ENCODE measurements around the gene SPTAN1. TPM values are rescaled to one million over a fixed set of nuclear protein-coding genes. Genes with fewer than 3 reads are reported as not detected.

The SPTAN1 gene
- total and polyA plus RNA-seq, 4 donors = 70.0 to 438 (median 237) TPM

DNA sequence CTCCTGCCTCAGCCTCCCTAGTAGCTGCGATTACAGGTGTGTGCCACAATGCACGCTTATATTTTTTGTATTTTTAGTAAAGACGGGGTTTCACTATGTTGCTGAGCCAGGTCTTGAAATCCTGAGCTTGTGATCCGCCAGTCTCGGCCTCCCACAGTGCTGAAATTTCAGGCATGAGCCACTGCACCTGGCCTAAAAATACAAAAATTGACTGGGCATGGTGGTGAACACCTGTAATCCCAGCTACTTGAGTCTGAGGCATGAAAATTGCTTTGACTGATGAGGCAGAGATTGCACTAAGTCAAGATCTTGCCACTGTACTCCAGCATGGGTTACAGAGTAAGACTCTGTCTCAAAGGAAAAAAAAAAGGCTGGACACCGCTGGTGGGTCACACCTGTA is 117.4 kb downstream of the SPTAN1 start:
- no peaks in the 10 kb centered on the region for H3K4me1 ChIP-seq (ENCODE audit: control insufficient read depth in 5 of 5, insufficient read depth in 5 of 5, low read length in 5 of 5)
- H3K27ac ChIP-seq (ENCODE audit: low read depth in 1 of 2, low read length in 1 of 2) = no peak overlapping the region
- no peak overlapping the region for H3K4me3 ChIP-seq
- ATAC-seq (ENCODE audit: insufficient read depth, low FRiP score) = no peak
- H3K27me3 ChIP-seq (ENCODE audit: control insufficient read depth in 3 of 3, insufficient read depth in 3 of 3, low read length in 2 of 3) = no peaks in the 10 kb centered on the region
- no peak overlapping the region for H3K9ac ChIP-seq (ENCODE audit: insufficient read depth in 1 of 2, low read length in 2 of 2)
- H3K9me3 ChIP-seq (ENCODE audit: control insufficient read depth in 4 of 4, insufficient read depth in 3 of 4, low read length in 3 of 4) = no peaks in the 10 kb centered on the region
- no peak for DNase-seq
- no peaks in the 10 kb centered on the region for H3K36me3 ChIP-seq (ENCODE audit: control insufficient read depth in 4 of 4, insufficient read depth in 4 of 4, low read length in 4 of 4)
- TF ChIP-seq, protein P1, sequence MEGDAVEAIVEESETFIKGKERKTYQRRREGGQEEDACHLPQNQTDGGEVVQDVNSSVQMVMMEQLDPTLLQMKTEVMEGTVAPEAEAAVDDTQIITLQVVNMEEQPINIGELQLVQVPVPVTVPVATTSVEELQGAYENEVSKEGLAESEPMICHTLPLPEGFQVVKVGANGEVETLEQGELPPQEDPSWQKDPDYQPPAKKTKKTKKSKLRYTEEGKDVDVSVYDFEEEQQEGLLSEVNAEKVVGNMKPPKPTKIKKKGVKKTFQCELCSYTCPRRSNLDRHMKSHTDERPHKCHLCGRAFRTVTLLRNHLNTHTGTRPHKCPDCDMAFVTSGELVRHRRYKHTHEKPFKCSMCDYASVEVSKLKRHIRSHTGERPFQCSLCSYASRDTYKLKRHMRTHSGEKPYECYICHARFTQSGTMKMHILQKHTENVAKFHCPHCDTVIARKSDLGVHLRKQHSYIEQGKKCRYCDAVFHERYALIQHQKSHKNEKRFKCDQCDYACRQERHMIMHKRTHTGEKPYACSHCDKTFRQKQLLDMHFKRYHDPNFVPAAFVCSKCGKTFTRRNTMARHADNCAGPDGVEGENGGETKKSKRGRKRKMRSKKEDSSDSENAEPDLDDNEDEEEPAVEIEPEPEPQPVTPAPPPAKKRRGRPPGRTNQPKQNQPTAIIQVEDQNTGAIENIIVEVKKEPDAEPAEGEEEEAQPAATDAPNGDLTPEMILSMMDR (IDR thresholded peaks at IDR 0.05; ENCODE audit: control extremely low read depth, extremely low read depth) = no peak
- 96 to 97% methylated on average over 6 of the region's 6 CpGs for WGBS, 2 donors

DNA sequence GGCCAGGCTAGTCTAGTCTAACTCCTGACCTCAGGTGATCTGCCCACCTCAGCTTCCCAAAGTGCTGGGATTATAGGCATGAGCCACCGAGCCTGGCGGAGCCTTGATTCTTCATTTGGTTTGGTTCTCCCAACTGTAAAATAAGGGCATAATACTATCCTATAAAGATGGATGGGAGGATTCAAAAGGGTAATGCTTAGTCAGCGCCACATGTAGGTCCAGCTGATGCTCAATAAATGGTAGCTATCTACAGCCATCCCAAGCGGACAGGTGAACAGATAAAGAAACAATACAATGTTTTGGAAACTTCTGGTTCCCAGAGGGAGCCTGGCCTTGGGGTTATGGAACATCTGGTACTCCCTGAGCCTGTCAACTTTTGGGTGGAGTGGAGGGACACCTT is 123.0 kb downstream of the SPTAN1 start:
- DNase-seq = no peak
- H3K27me3 ChIP-seq (ENCODE audit: control insufficient read depth in 3 of 3, insufficient read depth in 3 of 3, low read length in 2 of 3) = no peaks in the 10 kb centered on the region
- H3K4me1 ChIP-seq (ENCODE audit: control insufficient read depth in 5 of 5, insufficient read depth in 5 of 5, low read length in 5 of 5) = no peaks in the 10 kb centered on the region
- TF ChIP-seq, protein P1 (IDR thresholded peaks at IDR 0.05; ENCODE audit: control extremely low read depth, extremely low read depth) = no peak
- no peaks in the 10 kb centered on the region for H3K9me3 ChIP-seq (ENCODE audit: control insufficient read depth in 4 of 4, insufficient read depth in 3 of 4, low read length in 3 of 4)
- no peaks in the 10 kb centered on the region for H3K36me3 ChIP-seq (ENCODE audit: control insufficient read depth in 4 of 4, insufficient read depth in 4 of 4, low read length in 4 of 4)
- H3K9ac ChIP-seq (ENCODE audit: insufficient read depth in 1 of 2, low read length in 2 of 2) = no peak overlapping the region
- H3K27ac ChIP-seq (ENCODE audit: low read depth in 1 of 2, low read length in 1 of 2) = no peak overlapping the region
- ATAC-seq (ENCODE audit: insufficient read depth, low FRiP score) = no peak
- no peak overlapping the region for H3K4me3 ChIP-seq
- 98 to 100% methylated on average over 4 of the region's 4 CpGs for WGBS, 2 donors

DNA sequence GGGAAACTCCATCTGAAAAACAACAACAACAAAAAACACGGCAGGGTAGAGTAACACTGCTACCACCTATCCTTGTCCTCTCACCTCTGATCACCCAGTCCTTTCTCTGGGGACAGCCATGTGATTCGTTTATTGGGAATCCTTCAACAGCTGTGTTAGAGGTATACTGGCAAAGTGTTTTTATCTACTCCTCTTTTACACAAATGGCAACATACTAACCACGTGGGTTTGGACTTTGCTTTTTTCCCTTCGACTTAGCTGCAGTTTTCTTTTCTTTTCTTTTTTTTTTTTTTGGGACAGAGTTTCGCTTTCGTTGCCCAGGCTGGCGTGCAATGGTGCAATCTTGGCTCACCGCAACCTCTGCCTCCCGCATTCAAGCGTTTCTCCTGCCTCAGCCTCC is 125.4 kb downstream of the SPTAN1 start:
- no peak for DNase-seq

More for the DNA sequence above, 125.4 kb downstream of the SPTAN1 start:
- no peaks in the 10 kb centered on the region for H3K4me1 ChIP-seq (ENCODE audit: control insufficient read depth in 5 of 5, insufficient read depth in 5 of 5, low read length in 5 of 5)
- ATAC-seq (ENCODE audit: insufficient read depth, low FRiP score) = no peak
- H3K4me3 ChIP-seq = no peak overlapping the region
- TF ChIP-seq, protein P1 (IDR thresholded peaks at IDR 0.05; ENCODE audit: control extremely low read depth, extremely low read depth) = no peak
- WGBS, 2 donors = 86 to 92% methylated on average over 10 of the region's 10 CpGs
- H3K27me3 ChIP-seq (ENCODE audit: control insufficient read depth in 3 of 3, insufficient read depth in 3 of 3, low read length in 2 of 3) = no peaks in the 10 kb centered on the region
- H3K9ac ChIP-seq (ENCODE audit: insufficient read depth in 1 of 2, low read length in 2 of 2) = no peak overlapping the region
- H3K36me3 ChIP-seq (ENCODE audit: control insufficient read depth in 4 of 4, insufficient read depth in 4 of 4, low read length in 4 of 4) = no peaks in the 10 kb centered on the region
- H3K27ac ChIP-seq (ENCODE audit: low read depth in 1 of 2, low read length in 1 of 2) = no peak overlapping the region
- no peaks in the 10 kb centered on the region for H3K9me3 ChIP-seq (ENCODE audit: control insufficient read depth in 4 of 4, insufficient read depth in 3 of 4, low read length in 3 of 4)

Small RNAs within 50 kb of the gene (small RNA-seq; reads per million reads assigned to genes)
- gene RNU7-171P (ENCODE audit: low replicate concordance) = not detected

Other genes starting within 250 kb of the SPTAN1 start
- gene TRUB2, start 230.1 kb upstream of the SPTAN1 start, total RNA-seq = 10 to 100 TPM; 17.2 to 28.9 TPM
- gene TRUB2, start 230.1 kb upstream of the SPTAN1 start, polyA plus RNA-seq = 10 to 100 TPM; 14.6 to 17.1 TPM
- 10 to 100 TPM; 32.4 to 63.8 TPM for gene COQ4, start 229.7 kb upstream of the SPTAN1 start, total RNA-seq
- gene COQ4, start 229.7 kb upstream of the SPTAN1 start, polyA plus RNA-seq = 10 to 100 TPM; 40.8 to 57.5 TPM
- 10 to 100 TPM in 1 of 2 donors, 1 to 10 TPM in 1; 6.8 to 25.2 TPM for gene SLC27A4, start 212.1 kb upstream of the SPTAN1 start, total RNA-seq
- 10 to 100 TPM; 23.3 to 29.7 TPM for gene SLC27A4, start 212.1 kb upstream of the SPTAN1 start, polyA plus RNA-seq
- gene URM1, start 181.2 kb upstream of the SPTAN1 start, total RNA-seq = 10 to 100 TPM; 57.1 to 67.2 TPM
- 10 to 100 TPM; 35.1 to 65.6 TPM for gene URM1, start 181.2 kb upstream of the SPTAN1 start, polyA plus RNA-seq
- gene CERCAM, start 131.7 kb upstream of the SPTAN1 start, total RNA-seq = 10 to 100 TPM; 17.9 to 27.5 TPM
- 10 to 100 TPM in 1 of 2 donors, 1 to 10 TPM in 1; 6.0 to 10.7 TPM for gene CERCAM, start 131.7 kb upstream of the SPTAN1 start, polyA plus RNA-seq
- gene ODF2, start 96.6 kb upstream of the SPTAN1 start, total RNA-seq = 10 to 100 TPM; 31.3 to 34.4 TPM
- gene ODF2, start 96.6 kb upstream of the SPTAN1 start, polyA plus RNA-seq = 10 to 100 TPM; 13.4 to 21.4 TPM
- gene GLE1, start 47.9 kb upstream of the SPTAN1 start, total RNA-seq = 10 to 100 TPM; 22.8 to 24.7 TPM
- gene GLE1, start 47.9 kb upstream of the SPTAN1 start, polyA plus RNA-seq = 10 to 100 TPM; 11.3 to 19.4 TPM
- 10 to 100 TPM; 32.5 to 84.8 TPM for gene DYNC2I2, start 104.3 kb downstream of the SPTAN1 start, total RNA-seq
- gene DYNC2I2, start 104.3 kb downstream of the SPTAN1 start, polyA plus RNA-seq = 10 to 100 TPM; 47.2 to 84.7 TPM
- gene SET, start 136.6 kb downstream of the SPTAN1 start, total RNA-seq = 100 to 1,000 TPM; 232 to 364 TPM
- 100 to 1,000 TPM in 1 of 2 donors, 10 to 100 TPM in 1; 98.0 to 146 TPM for gene SET, start 136.6 kb downstream of the SPTAN1 start, polyA plus RNA-seq
- 10 to 100 TPM in 1 of 2 donors, 1 to 10 TPM in 1; 4.1 to 19.3 TPM for gene PKN3, start 149.9 kb downstream of the SPTAN1 start, total RNA-seq
- gene PKN3, start 149.9 kb downstream of the SPTAN1 start, polyA plus RNA-seq = 10 to 100 TPM in 1 of 2 donors, 1 to 10 TPM in 1; 8.6 to 13.0 TPM
- 10 to 100 TPM; 22.6 to 49.5 TPM for gene ZDHHC12, start 171.5 kb downstream of the SPTAN1 start, total RNA-seq
- gene ZDHHC12, start 171.5 kb downstream of the SPTAN1 start, polyA plus RNA-seq = 100 to 1,000 TPM in 1 of 2 donors, 10 to 100 TPM in 1; 77.4 to 103 TPM
- gene ZER1, start 219.3 kb downstream of the SPTAN1 start, total RNA-seq = 10 to 100 TPM; 36.5 to 39.0 TPM
- gene ZER1, start 219.3 kb downstream of the SPTAN1 start, polyA plus RNA-seq = 10 to 100 TPM; 17.6 to 20.2 TPM
- 10 to 100 TPM in 1 of 2 donors, 1 to 10 TPM in 1; 9.7 to 27.7 TPM for gene TBC1D13, start 234.7 kb downstream of the SPTAN1 start, total RNA-seq
- 10 to 100 TPM; 14.0 to 14.3 TPM for gene TBC1D13, start 234.7 kb downstream of the SPTAN1 start, polyA plus RNA-seq

Data from lung (tissue), 13 donors.